Lung (tissue), 12 donors: ENCODE data around the gene HNRNPAB. TPM values are rescaled to one million over a fixed set of nuclear protein-coding genes. Genes with fewer than 3 reads are reported as not detected.

Experiments used
- ATAC-seq: fragments of 200-7000 bp; cut with Tn5 transposase; one replicate; pipeline ENCODE4 v1.9.1; 2020; ENCODE audit warnings: moderate number of reproducible peaks; ENCODE audit not compliant: insufficient read depth, low FRiP score
- DNase-seq, 3 donors: peaks; one replicate each; pipeline ENCODE4 v3.0.0-alpha.2; 2013 to 2017
- H3K27ac ChIP-seq, 2 donors: one replicate each; pipeline ENCODE4 v1.5.1; 2013; ENCODE audit warnings: mild to moderate bottlenecking in 2 of 2, moderate library complexity in 2 of 2, control low read depth in 1 of 2, inconsistent platforms in 1 of 2, low read depth in 1 of 2, low read length in 1 of 2
- H3K27me3 ChIP-seq, 3 donors: one replicate each; pipeline ENCODE4 v1.5.1; 2013; ENCODE audit warnings: low read length in 2 of 3; ENCODE audit not compliant: control insufficient read depth in 3 of 3, insufficient read depth in 3 of 3
- H3K36me3 ChIP-seq, 4 donors: one replicate each; pipeline ENCODE4 v1.5.1; 2013; ENCODE audit warnings: low read length in 4 of 4, mild to moderate bottlenecking in 1 of 4, moderate library complexity in 1 of 4; ENCODE audit not compliant: control insufficient read depth in 4 of 4, insufficient read depth in 4 of 4
- H3K4me1 ChIP-seq, 5 donors: one replicate each; pipeline ENCODE4 v1.5.1; 2013; ENCODE audit warnings: low read length in 5 of 5, mild to moderate bottlenecking in 2 of 5, moderate library complexity in 1 of 5; ENCODE audit not compliant: control insufficient read depth in 5 of 5, insufficient read depth in 5 of 5
- H3K4me3 ChIP-seq: one replicate; pipeline ENCODE4 v1.5.1; 2013; ENCODE audit warnings: mild to moderate bottlenecking, control low read depth, moderate library complexity
- H3K9ac ChIP-seq, 2 donors: one replicate each; pipeline ENCODE4 v1.5.1; 2013; ENCODE audit warnings: low read length in 2 of 2, control low read depth in 1 of 2; ENCODE audit not compliant: insufficient read depth in 1 of 2
- H3K9me3 ChIP-seq, 4 donors: one replicate each; pipeline ENCODE4 v1.5.1; 2013; ENCODE audit warnings: low read length in 3 of 4, mild to moderate bottlenecking in 1 of 4, moderate library complexity in 1 of 4; ENCODE audit not compliant: control insufficient read depth in 4 of 4, insufficient read depth in 3 of 4
- WGBS, 2 donors: extraction: QIAGEN DNeasy Blood & Tissue Kit; methylation state at CpG; one replicate each; pipeline ENCODE4 v1.1.7; 2013; 5-methylcytosine and 5-hydroxymethylcytosine counted together
- polyA plus RNA-seq, 2 donors: library from polyadenylated mRNA; stranded (reverse); fragments of 200-250 nt; gene quantifications; one replicate each; pipeline ENCODE4 v1.2.1, GENCODE V29; 2013
- total RNA-seq, 2 donors: library from RNA; depleted of rRNA in 1 of 2; stranded (reverse); fragments of >200 nt in 1 of 2; gene quantifications; one replicate each; pipeline ENCODE4 v1.2.1, GENCODE V29; 2014 to 2021
- TF ChIP-seq, protein P1 (sequence below): IDR thresholded peaks from 2 replicates; pipeline ENCODE4 v1.5.1; 2012; ENCODE audit warnings: mild to moderate bottlenecking; ENCODE audit errors: control extremely low read depth, extremely low read depth
- donor health status: control.
- donor health status: control.
- donor health status: Bipolar disorder and iron deficiency.
- donor health status: healthy.
- donor health status: DM: yes; HTN: yes; CAD: no.

Gene HNRNPAB
- total and polyA plus RNA-seq, 4 donors, result 35.9 to 168 (median 131) TPM

DNA sequence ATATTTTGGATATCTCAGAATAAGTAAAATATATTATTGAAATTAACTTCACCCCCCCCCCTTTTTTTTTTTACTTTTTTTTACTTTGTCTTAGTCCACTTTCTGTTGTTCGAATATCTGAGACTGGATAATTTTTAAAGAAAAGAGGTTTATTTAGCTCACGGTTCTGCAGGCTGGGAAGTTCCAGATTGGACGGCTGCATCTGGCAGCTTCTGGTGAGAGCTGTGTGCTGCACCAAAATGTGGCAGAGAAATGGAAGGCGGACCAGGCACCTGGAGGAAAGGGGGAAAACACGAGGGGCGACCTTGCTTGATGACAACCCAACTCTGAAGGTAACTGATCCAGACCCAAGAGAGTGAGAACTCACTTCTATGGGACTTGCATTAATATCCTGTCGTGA, 11.5 kb upstream of the HNRNPAB start:
- TF ChIP-seq, protein P1, sequence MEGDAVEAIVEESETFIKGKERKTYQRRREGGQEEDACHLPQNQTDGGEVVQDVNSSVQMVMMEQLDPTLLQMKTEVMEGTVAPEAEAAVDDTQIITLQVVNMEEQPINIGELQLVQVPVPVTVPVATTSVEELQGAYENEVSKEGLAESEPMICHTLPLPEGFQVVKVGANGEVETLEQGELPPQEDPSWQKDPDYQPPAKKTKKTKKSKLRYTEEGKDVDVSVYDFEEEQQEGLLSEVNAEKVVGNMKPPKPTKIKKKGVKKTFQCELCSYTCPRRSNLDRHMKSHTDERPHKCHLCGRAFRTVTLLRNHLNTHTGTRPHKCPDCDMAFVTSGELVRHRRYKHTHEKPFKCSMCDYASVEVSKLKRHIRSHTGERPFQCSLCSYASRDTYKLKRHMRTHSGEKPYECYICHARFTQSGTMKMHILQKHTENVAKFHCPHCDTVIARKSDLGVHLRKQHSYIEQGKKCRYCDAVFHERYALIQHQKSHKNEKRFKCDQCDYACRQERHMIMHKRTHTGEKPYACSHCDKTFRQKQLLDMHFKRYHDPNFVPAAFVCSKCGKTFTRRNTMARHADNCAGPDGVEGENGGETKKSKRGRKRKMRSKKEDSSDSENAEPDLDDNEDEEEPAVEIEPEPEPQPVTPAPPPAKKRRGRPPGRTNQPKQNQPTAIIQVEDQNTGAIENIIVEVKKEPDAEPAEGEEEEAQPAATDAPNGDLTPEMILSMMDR, result no peak
- H3K27ac ChIP-seq, result no peak overlapping the region

DNA sequence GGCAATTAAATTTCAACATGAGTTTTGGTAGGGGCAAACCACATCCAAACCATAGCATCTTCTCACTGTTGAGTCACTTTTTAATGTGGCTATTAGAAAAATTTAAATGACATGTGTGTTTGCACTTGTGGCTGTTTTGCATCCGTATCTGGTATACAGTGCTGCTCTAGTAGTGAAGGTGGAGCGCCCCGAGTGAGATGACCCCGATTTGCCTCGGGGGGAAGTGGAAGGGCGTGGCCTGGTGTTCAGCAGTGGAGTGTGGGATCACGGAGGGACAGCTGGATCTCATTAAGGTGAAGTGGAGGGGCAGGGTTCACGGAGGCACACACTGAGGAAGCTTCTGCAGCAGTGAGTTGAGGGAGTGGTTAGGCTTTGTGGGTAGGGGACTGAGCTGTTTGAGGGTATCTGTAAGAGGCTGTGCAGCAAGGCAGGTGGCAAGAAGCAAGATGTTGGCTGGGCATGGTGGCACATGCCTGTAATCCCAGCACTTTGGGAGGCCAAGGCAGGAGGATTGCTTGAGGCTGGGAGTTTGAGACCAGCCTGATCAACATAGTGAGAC, 11.0 kb upstream of the HNRNPAB start:
- 57 to 62% methylated on average over 8 of the region's 8 CpGs for WGBS, 2 donors
- no peaks in the 10 kb centered on the region for H3K27me3 ChIP-seq
- H3K4me3 ChIP-seq, result no peak overlapping the region
- H3K27ac ChIP-seq, result no peak overlapping the region
- no peak for ATAC-seq
- H3K4me1 ChIP-seq, result no peaks in the 10 kb centered on the region
- TF ChIP-seq, protein P1, result no peak
- H3K9ac ChIP-seq, result no peak overlapping the region
- no peaks in the 10 kb centered on the region for H3K9me3 ChIP-seq
- no peak for DNase-seq
- no peaks in the 10 kb centered on the region for H3K36me3 ChIP-seq

More for the DNA sequence above, 11.5 kb upstream of the HNRNPAB start:
- no peak overlapping the region for H3K9ac ChIP-seq
- no peaks in the 10 kb centered on the region for H3K4me1 ChIP-seq
- H3K4me3 ChIP-seq, result no peak overlapping the region
- H3K27me3 ChIP-seq, result no peaks in the 10 kb centered on the region
- DNase-seq (no peak), ATAC-seq (no peak)
- H3K36me3 ChIP-seq, result no peaks in the 10 kb centered on the region
- no peaks in the 10 kb centered on the region for H3K9me3 ChIP-seq
- 91 to 97% methylated on average over 7 of the region's 7 CpGs for WGBS, 2 donors

DNA sequence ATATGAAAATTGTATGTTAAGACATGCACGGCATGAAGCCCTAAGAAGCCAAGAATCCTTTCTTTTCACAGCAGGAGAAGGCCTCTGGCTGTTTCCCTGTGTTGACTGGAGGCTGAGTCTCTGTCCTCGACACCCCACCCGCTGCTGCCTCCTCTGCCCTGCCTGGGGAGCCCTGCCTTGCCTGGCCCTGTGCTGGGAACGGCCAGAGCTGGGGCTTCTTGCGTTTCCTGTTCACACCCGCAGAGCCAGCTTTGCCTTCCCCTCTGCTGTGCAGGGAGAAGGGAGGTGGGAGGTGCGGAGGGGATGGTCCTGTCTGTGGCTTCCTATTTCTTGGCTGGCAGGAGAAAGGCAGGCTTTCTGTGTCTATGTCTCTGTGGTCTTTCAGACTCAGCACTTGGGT, 10.3 kb upstream of the HNRNPAB start:
- Histone ChIP-seq H3K4me3 (no peak overlapping the region), H3K27ac (no peak overlapping the region), H3K36me3 (no peaks in the 10 kb centered on the region), H3K9ac (no peak overlapping the region), H3K27me3 (no peaks in the 10 kb centered on the region), H3K4me1 (no peaks in the 10 kb centered on the region), H3K9me3 (no peaks in the 10 kb centered on the region)
- WGBS, 2 donors, result 12 to 25% methylated on average over 7 of the region's 7 CpGs
- TF ChIP-seq, protein P1, result no peak
- ATAC-seq (no peak), DNase-seq (no peak)

DNA sequence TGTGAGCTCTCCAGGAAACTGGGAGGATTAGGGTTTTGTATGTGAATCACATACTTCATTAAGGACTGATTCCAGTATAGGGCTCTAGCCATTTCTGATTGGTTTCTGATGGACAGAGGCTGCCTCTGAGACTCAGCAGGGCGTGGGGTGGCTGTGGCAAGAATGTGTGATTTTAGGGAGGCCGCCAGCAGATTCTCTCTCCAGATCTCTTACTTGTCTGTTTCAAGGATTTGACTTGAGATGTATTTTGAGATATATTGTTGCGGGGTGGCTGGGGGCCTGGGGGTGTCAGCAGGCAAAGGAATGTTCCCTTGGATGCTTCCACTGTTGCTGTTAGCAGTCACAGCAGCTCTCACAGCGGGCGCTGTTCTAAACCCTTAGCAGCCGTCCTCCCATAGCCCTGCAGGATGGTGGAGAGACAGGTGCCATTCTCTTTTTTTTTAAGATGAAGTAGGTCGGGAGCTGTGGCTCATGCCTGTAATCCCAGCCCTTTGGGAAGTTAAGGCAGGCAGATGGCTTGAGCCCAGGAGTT, 8.0 kb upstream of the HNRNPAB start:
- H3K36me3 ChIP-seq, result no peaks in the 10 kb centered on the region
- no peak overlapping the region for H3K27ac ChIP-seq
- H3K27me3 ChIP-seq, result no peaks in the 10 kb centered on the region
- H3K4me1 ChIP-seq, result no peaks in the 10 kb centered on the region
- no peak overlapping the region for H3K9ac ChIP-seq
- DNase-seq, result no peak
- no peak for ATAC-seq
- H3K4me3 ChIP-seq, result no peak overlapping the region
- TF ChIP-seq, protein P1, result no peak
- H3K9me3 ChIP-seq, result no peaks in the 10 kb centered on the region
- 83 to 88% methylated on average over 7 of the region's 7 CpGs for whole genome bisulfite sequencing, 2 donors
